Astrocyte of the spinal cord (primary cell): ENCODE results near the gene L3MBTL4.
"Not testable (repeated sequence)": the region's sequence is repeated elsewhere in the genome, so short reads cannot be mapped to it uniquely, and the experiment has no call there.

ENCODE experiments used
- DNase-seq: peaks from one replicate; pipeline ENCODE4 v3.0.0; 2011; ENCODE audit warnings: low read depth, low spot score
- H3K4me3 ChIP-seq: 2 replicates; pipeline ENCODE4 v1.5.1; 2011; ENCODE audit warnings: low read depth, mild to moderate bottlenecking, low read length, moderate library complexity
- CTCF ChIP-seq: IDR thresholded peaks from 2 replicates; pipeline ENCODE4 v1.5.1; 2012; ENCODE audit warnings: low read depth, mild to moderate bottlenecking, low read length, inconsistent platforms
- in situ Hi-C: cut with HindIII; loops from 2 replicates; pipeline ENCODE4 v1.10.0; 2017; ENCODE audit warnings: low sequenced_read_pairs

L3MBTL4 gene

GRCh38 chr18:6150430-6150829, 264.3 kb downstream of the L3MBTL4 start:
- TF ChIP-seq CTCF = no peak
- H3K4me3 ChIP-seq = no peak overlapping the region
- in situ Hi-C loops = no loop called here
- DNase-seq = no peak

- DNase-seq = no peak
- in situ Hi-C loops = no loop called here
- no peak overlapping the region for H3K4me3 ChIP-seq
- TF ChIP-seq CTCF = no peak
Observed at GRCh38 chr18:6146307-6146661, 268.4 kb downstream of the L3MBTL4 start.

DNA sequence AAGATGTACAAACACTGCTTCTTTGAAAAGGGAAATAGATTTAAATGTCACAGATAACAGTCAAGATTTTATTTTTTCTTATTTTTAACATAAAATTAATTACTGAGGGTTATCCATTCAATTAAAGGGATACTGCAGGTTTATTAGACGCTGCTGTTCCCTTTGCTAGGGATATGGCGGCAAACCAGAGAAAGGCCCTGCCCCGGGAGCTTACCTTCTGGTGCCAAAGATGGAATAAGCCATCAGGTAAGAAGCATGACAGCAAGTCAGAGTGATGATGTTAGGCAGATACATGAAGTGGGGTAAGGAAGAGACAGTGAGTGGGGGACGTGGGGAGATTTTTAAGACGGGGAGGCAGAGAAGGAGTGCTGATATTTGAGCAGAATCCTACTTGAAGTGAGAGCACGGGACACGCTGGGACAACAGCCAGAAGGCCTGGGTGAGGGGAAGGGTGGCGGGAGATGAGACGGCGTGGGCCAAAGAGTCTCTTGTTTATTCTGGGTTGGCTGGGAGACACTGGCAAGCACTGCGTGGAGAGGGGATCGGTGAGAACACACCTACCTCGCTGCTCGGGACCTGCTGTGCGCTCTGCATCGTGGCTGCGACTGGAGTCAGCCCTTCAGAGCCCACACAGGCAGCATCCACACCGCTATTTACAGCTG, 268.9 kb downstream of the L3MBTL4 start:
- no peak for TF ChIP-seq CTCF
- no peak for DNase-seq
- no peak overlapping the region for H3K4me3 ChIP-seq
- in situ Hi-C loops = no loop called here

GRCh38 chr18:6139007-6139406, 275.7 kb downstream of the L3MBTL4 start:
- DNase-seq = no peak
- no peak overlapping the region for H3K4me3 ChIP-seq
- in situ Hi-C loops = no loop called here
- TF ChIP-seq CTCF = no peak

- H3K4me3 ChIP-seq, DNase-seq, in situ Hi-C loops: not testable (repeated sequence)
Observed at GRCh38 chr18:6135901-6136300, 278.8 kb downstream of the L3MBTL4 start.

- DNase-seq, H3K4me3 ChIP-seq, in situ Hi-C loops: not testable (repeated sequence)
Observed at GRCh38 chr18:6135029-6135428, 279.7 kb downstream of the L3MBTL4 start.

GRCh38 chr18:6132751-6133368, 281.9 kb downstream of the L3MBTL4 start:
- DNase-seq = no peak
- in situ Hi-C loops = no loop called here
- no peak overlapping the region for H3K4me3 ChIP-seq
- TF ChIP-seq CTCF = no peak
